HCT116 (cell line): ENCODE measurements around the gene TIMM50. TPM values are rescaled to one million over a fixed set of nuclear protein-coding genes. Genes with fewer than 3 reads are reported as not detected.

Experiments
- ATAC-seq: fragments of 200-7000 bp; cut with Tn5 transposase; 2 replicates; pipeline ENCODE4 v1.9.1; 2020; ENCODE audit warnings: mild to moderate bottlenecking, moderate library complexity
- BruUV-seq: library from RNA; stranded (reverse); fragments of 400-500 nt; replicated peaks from 2 replicates; lab custom pipeline; 2021; lab: Mats Ljungman, UMichigan
- CTCF ChIA-PET: fragments of 300-600 bp; sonication (Branson Sonifier 250); formaldehyde crosslinking; loops from one replicate; lab custom pipeline; 2021; ENCODE audit warnings: antibody characterized with exemption; lab: Charles Lee
- POLR2A ChIA-PET: fragments of 300-600, 350-600 bp; sonication (Branson Sonifier 250); formaldehyde crosslinking; loops from one replicate; lab custom pipeline; 2021; ENCODE audit warnings: antibody characterized with exemption; lab: Charles Lee
- RAD21 ChIA-PET, 2 experiments: fragments of 300-600 bp; sonication (Branson Sonifier 250); formaldehyde crosslinking; loops; one replicate each; lab custom pipeline; 2023; ENCODE audit warnings: low total read pairs in 2 of 2; ENCODE audit not compliant: uncharacterized antibody in 2 of 2, unreplicated experiment in 2 of 2, low non-redundant PET in 1 of 2; lab: Charles Lee
- DNase-seq: peaks from one replicate; pipeline ENCODE4 v3.0.0-alpha.2; 2010; ENCODE audit warnings: low read depth, low spot score
- H2AFZ ChIP-seq: fragments of 200-600 bp; shearing (Covaris generic), sonication (generic); 2 replicates; pipeline ENCODE4 v1.6.1; 2017; ENCODE audit warnings: low read depth, mixed run types, mixed read lengths, antibody characterized with exemption, low read length; ENCODE audit not compliant: poor library complexity, severe bottlenecking
- H3K27ac ChIP-seq: 2 replicates; pipeline ENCODE4 v1.5.1; 2012; ENCODE audit warnings: low read depth, low read length
- H3K27me3 ChIP-seq: fragments of 200-600 bp; sonication (generic); 2 replicates; pipeline ENCODE4 v1.6.1; 2016; ENCODE audit warnings: mixed run types, low read length, mixed read lengths; ENCODE audit not compliant: insufficient read depth
- H3K36me3 ChIP-seq, 2 experiments: fragments of 200-500 bp in 1 of 2; fragments of 200-600 bp in 1 of 2; sonication (Bioruptor generic) in 1 of 2; sonication (generic) in 1 of 2; 2 replicates each; pipeline versions ENCODE4 v1.5.1 to v1.6.1; 2014 to 2016; ENCODE audit warnings: low read length in 2 of 2, inconsistent platforms in 1 of 2, mixed read lengths in 1 of 2, mixed run types in 1 of 2; ENCODE audit not compliant: insufficient read depth in 2 of 2, control insufficient read depth in 1 of 2
- H3K4me1 ChIP-seq, 2 experiments: fragments of 200-600 bp in 1 of 2; sonication (generic) in 1 of 2; 2 replicates each; pipeline versions ENCODE4 v1.5.1 to v1.6.1; 2012 to 2017; ENCODE audit warnings: low read length in 2 of 2, inconsistent platforms in 1 of 2, mild to moderate bottlenecking in 1 of 2, mixed read lengths in 1 of 2, mixed run types in 1 of 2, moderate library complexity in 1 of 2; ENCODE audit not compliant: insufficient read depth in 2 of 2, control insufficient read depth in 1 of 2
- H3K4me2 ChIP-seq: fragments of 200-600 bp; sonication (generic); 2 replicates; pipeline ENCODE4 v1.6.1; 2017; ENCODE audit warnings: mixed run types, low read length, mixed read lengths
- H3K4me3 ChIP-seq, 2 experiments: fragments of 200-600 bp in 1 of 2; sonication (generic) in 1 of 2; replicated peaks in 1 of 2; 2 replicates each; pipeline ENCODE4 v1.5.1; 2011 to 2016; ENCODE audit warnings: low read length in 2 of 2, control low read depth in 1 of 2, low read depth in 1 of 2, mild to moderate bottlenecking in 1 of 2, mixed read lengths in 1 of 2, mixed run types in 1 of 2
- H3K79me2 ChIP-seq: fragments of 200-600 bp; sonication (generic); 2 replicates; pipeline ENCODE4 v1.6.1; 2017; ENCODE audit warnings: mild to moderate bottlenecking, mixed run types, low read length, moderate library complexity, mixed read lengths; ENCODE audit not compliant: insufficient read depth
- H3K9ac ChIP-seq: fragments of 200-600 bp; sonication (generic); 2 replicates; pipeline ENCODE4 v1.6.1; 2016; ENCODE audit warnings: low read length, mixed read lengths
- H3K9me2 ChIP-seq: fragments of 200-600 bp; sonication (generic), shearing (Covaris generic); 2 replicates; pipeline ENCODE4 v1.6.1; 2017; ENCODE audit warnings: mixed run types, mild to moderate bottlenecking, moderate library complexity; ENCODE audit not compliant: insufficient read depth
- H3K9me3 ChIP-seq, 2 experiments: fragments of 200-500 bp in 1 of 2; fragments of 200-600 bp in 1 of 2; sonication (Bioruptor generic) in 1 of 2; sonication (generic) in 1 of 2; 2 replicates each; pipeline ENCODE4 v1.6.1; 2014 to 2017; ENCODE audit warnings: low read length in 2 of 2, mixed read lengths in 2 of 2, inconsistent platforms in 1 of 2, low read depth in 1 of 2, mild to moderate bottlenecking in 1 of 2, mixed run types in 1 of 2, moderate library complexity in 1 of 2; ENCODE audit not compliant: control insufficient read depth in 1 of 2, insufficient read depth in 1 of 2
- H4K20me1 ChIP-seq: fragments of 200-600 bp; sonication (generic), shearing (Covaris generic); 2 replicates; pipeline ENCODE4 v1.6.1; 2017; ENCODE audit warnings: mixed run types, mild to moderate bottlenecking, moderate library complexity; ENCODE audit not compliant: insufficient read depth
- CEBPB ChIP-seq: IDR thresholded peaks from 2 replicates; pipeline ENCODE4 v1.6.1; 2012; ENCODE audit warnings: low read depth
- EGR1 ChIP-seq: IDR thresholded peaks from 2 replicates; pipeline ENCODE4 v1.6.1; 2012; ENCODE audit warnings: low read depth
- EZH2phosphoT487 ChIP-seq: fragments of 200-600 bp; IDR thresholded peaks from 2 replicates; pipeline ENCODE4 v1.6.1; 2018; ENCODE audit warnings: antibody characterized with exemption, borderline replicate concordance
- FOSL1 ChIP-seq: IDR thresholded peaks from 2 replicates; pipeline ENCODE4 v1.6.1; 2012; ENCODE audit warnings: low read depth
- MAX ChIP-seq: IDR thresholded peaks from 2 replicates; pipeline ENCODE4 v1.6.1; 2012
- POLR2A ChIP-seq: IDR thresholded peaks from 2 replicates; pipeline ENCODE4 v1.7.0; 2011; ENCODE audit warnings: borderline replicate concordance; ENCODE audit not compliant: insufficient read depth, insufficient read length; ENCODE audit errors: extremely low read depth
- SP1 ChIP-seq: IDR thresholded peaks from 2 replicates; pipeline ENCODE4 v1.6.1; 2012; ENCODE audit warnings: low read depth
- TCF7L2 ChIP-seq: IDR thresholded peaks from 2 replicates; pipeline ENCODE4 v1.7.0; 2011; ENCODE audit warnings: borderline replicate concordance, inconsistent platforms; ENCODE audit not compliant: insufficient read depth, insufficient read length; ENCODE audit errors: extremely low read depth
- ZNF274 ChIP-seq: fragments of 200-500 bp; sonication (Bioruptor generic); IDR thresholded peaks from 2 replicates; pipeline ENCODE4 v1.6.1; 2014; ENCODE audit warnings: mild to moderate bottlenecking, low read depth, low read length, inconsistent platforms
- intact Hi-C: fragments of 100-400 bp; cut with micrococcal nuclease; formaldehyde crosslinking; loops from 2 replicates; pipeline ENCODE4 v1.10.0; 2022
- total RNA-seq: library from RNA; stranded (reverse); gene quantifications from one replicate; pipeline ENCODE4 v1.2.1, GENCODE V29; 2021; ENCODE audit not compliant: unreplicated experiment
- TF ChIP-seq, protein P1 (sequence below): IDR thresholded peaks from 2 replicates; pipeline ENCODE4 v1.6.1; 2012
- TF ChIP-seq, protein P2 (sequence below), 3 experiments: fragments of 200-600 bp in 1 of 3; sonication (generic) in 1 of 3; IDR thresholded peaks in 2 of 3; conservative IDR thresholded peaks in 1 of 3; 2 replicates each; pipeline ENCODE4 v1.5.1; 2012 to 2017; ENCODE audit warnings: low read depth in 2 of 3, low read length in 2 of 3, antibody characterized with exemption in 1 of 3, borderline replicate concordance in 1 of 3, control low read depth in 1 of 3, mild to moderate bottlenecking in 1 of 3, mixed read lengths in 1 of 3, mixed run types in 1 of 3, moderate library complexity in 1 of 3; ENCODE audit not compliant: insufficient read depth in 1 of 3

TIMM50 gene
- total RNA-seq, 1 experiment from 2014 or later, result 111 TPM

- no peaks in the 10 kb centered on the region for H4K20me1 ChIP-seq
- ATAC-seq, result no peak
- H3K79me2 ChIP-seq, result no peaks in the 10 kb centered on the region; the same call in 1 of the 2 replicates
- H3K36me3 ChIP-seq, result peaks cover 54 to 82% of the 10 kb centered on the region in 2 experiments; a peak in 3 of 4 replicates
- POLR2A ChIA-PET, result interaction anchor here (0.7 kb wide), 1 partner anchor 8 kb away, joined by 3 read pairs; no protein-coding TSS in a partner anchor
- no TSS peak for BruUV-seq
- RAD21 ChIA-PET, result no interaction called here
- H3K27ac ChIP-seq, result no peak overlapping the region
- DNase-seq, result no peak
- H3K4me2 ChIP-seq, result no peak overlapping the region
- intact Hi-C loops, result no loop called here
- CTCF ChIA-PET, result no interaction called here
- H3K27me3 ChIP-seq, result no peaks in the 10 kb centered on the region
- H3K9me3 ChIP-seq, result no peaks in the 10 kb centered on the region
- no peak overlapping the region for H3K4me3 ChIP-seq
- no peaks in the 10 kb centered on the region for H3K4me1 ChIP-seq
- TF ChIP-seq FOSL1 (no peak), TCF7L2 (no peak)
- H3K9me2 ChIP-seq, result no peaks in the 10 kb centered on the region
- no peak overlapping the region for H2AFZ ChIP-seq
- H3K9ac ChIP-seq, result no peak overlapping the region
These were observed 8.7 kb upstream of the TIMM50 start for GRCh38 chr19:39471756-39472536.

- Histone ChIP-seq H4K20me1 (no peaks in the 10 kb centered on the region), H2AFZ (no peak overlapping the region), H3K9me3 (no peaks in the 10 kb centered on the region), H3K4me2 (no peak overlapping the region), H3K36me3 (peaks cover 48 to 73% of the 10 kb centered on the region in 2 experiments; a peak in 3 of 4 replicates), H3K27ac (no peak overlapping the region), H3K9ac (no peak overlapping the region), H3K4me1 (no peaks in the 10 kb centered on the region), H3K79me2 (no peaks in the 10 kb centered on the region; the same call in 1 of the 2 replicates), H3K27me3 (no peaks in the 10 kb centered on the region), H3K9me2 (no peaks in the 10 kb centered on the region), H3K4me3 (no peak overlapping the region)
- intact Hi-C loops, result no loop called here
- DNase-seq (no peak), ATAC-seq (no peak)
- TF ChIP-seq, protein P1, sequence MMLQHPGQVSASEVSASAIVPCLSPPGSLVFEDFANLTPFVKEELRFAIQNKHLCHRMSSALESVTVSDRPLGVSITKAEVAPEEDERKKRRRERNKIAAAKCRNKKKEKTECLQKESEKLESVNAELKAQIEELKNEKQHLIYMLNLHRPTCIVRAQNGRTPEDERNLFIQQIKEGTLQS, result no peak
- no peak for TF ChIP-seq MAX
- TF ChIP-seq, protein P2, sequence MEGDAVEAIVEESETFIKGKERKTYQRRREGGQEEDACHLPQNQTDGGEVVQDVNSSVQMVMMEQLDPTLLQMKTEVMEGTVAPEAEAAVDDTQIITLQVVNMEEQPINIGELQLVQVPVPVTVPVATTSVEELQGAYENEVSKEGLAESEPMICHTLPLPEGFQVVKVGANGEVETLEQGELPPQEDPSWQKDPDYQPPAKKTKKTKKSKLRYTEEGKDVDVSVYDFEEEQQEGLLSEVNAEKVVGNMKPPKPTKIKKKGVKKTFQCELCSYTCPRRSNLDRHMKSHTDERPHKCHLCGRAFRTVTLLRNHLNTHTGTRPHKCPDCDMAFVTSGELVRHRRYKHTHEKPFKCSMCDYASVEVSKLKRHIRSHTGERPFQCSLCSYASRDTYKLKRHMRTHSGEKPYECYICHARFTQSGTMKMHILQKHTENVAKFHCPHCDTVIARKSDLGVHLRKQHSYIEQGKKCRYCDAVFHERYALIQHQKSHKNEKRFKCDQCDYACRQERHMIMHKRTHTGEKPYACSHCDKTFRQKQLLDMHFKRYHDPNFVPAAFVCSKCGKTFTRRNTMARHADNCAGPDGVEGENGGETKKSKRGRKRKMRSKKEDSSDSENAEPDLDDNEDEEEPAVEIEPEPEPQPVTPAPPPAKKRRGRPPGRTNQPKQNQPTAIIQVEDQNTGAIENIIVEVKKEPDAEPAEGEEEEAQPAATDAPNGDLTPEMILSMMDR (IDR thresholded peaks at IDR 0.05 in 2 of 3, conservative IDR thresholded peaks at IDR 0.05 in 1 of 3; ENCODE audit: borderline replicate concordance in 1 of 3, insufficient read depth in 1 of 3, low read depth in 2 of 3, low read length in 2 of 3), result no peak
- TF ChIP-seq EGR1, result no peak
- TF ChIP-seq FOSL1, result no peak
- TF ChIP-seq ZNF274, result no peak
- no peak for TF ChIP-seq SP1
- TF ChIP-seq POLR2A, result no peak
- no peak for TF ChIP-seq EZH2phosphoT487
- TF ChIP-seq CEBPB, result no peak
- RAD21 ChIA-PET, result no interaction called here
- BruUV-seq, result no TSS peak
- CTCF ChIA-PET, result no interaction called here
- POLR2A ChIA-PET, result no interaction called here
These were observed 7.7 kb upstream of the TIMM50 start for GRCh38 chr19:39472746-39473442.
